SIG-M5 (cell line): ENCODE data around the gene ZNF174.

Experiments used
- DNase-seq: peaks from one replicate; lab custom pipeline; 2025; lab: John Stamatoyannopoulos, UW

Gene ZNF174

DNA sequence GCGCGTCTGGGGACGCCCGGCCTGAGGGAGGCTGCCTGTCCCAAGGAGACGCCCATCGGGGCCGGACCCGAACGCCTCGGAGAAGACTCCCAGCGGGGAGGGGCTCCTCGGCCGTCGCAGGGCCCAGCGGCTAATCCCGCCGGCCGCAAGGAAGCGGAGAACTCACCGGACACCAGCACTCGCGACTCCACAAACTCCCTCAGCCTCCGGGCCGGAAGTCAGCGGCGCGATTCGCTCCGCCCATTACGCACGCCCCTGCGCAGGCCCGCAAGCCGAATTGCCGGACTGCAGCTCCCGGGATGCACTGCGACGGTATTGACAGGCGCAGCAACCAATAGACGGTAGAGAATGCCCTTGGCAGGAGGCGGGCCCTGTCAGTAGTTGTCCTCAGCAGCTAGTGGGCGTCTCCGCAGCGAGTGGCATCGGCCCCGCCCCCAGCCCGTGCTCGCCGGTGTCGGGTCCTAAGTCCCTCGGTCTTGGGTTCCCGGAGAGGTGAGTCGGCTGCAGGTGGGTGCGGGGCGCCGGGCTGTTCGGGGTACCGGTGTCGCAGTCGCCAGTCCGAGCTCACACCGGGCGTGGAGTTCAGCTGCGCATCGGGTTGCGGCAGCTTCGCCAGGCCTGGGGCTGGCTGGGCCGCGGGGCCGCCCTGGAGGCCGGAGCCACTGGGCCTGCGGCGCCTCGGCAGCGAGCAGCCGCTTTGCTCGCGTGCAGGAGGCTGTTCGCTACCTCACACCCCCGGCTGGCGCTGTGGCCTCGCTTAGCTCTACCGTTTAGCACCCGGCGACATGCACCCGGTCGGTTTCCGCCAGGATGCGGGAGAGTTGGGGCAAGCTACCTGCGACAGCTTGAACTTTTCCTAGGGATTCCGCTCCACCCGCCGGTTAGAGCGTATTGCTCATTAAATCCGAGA is at the start of gene ZNF174, which contains the start of gene ZSCAN32:
Gene ZNF174, plus strand, starts transcription at position 437 of the 910 bp plus-strand sequence. CDS start 790 bp downstream, outside the sequence.
Gene ZSCAN32, minus strand, starts transcription at position 226 of the 910 bp plus-strand sequence. CDS start 3,447 bp downstream, outside the sequence.
- peak; percentile 84 for DNase-seq

DNA sequence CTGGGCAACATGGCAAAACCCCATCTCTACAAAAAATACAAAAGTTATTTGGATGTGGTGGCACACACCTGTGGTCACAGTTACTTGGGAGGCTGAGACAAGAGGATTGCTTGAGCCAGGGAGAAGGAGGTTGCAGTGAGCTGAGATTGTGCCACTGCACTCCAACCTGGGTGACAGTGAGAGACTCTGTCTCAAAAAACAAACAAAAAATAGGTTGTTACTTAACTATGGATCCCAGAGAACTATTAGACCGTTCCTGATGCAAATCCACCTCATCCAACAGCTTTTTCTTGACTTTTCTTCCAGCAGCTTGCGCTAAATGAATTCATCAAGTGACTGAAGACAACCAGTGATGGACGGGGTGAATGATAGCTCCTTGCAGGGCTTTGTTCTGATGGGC is 45.4 kb upstream of the ZNF174 start, which contains the start of gene OR2C1:
Gene OR2C1, plus strand, starts transcription at position 301 of the 400 bp plus-strand sequence. Its CDS starts 52 bp downstream, at position 353.
- DNase-seq = no peak

DNA sequence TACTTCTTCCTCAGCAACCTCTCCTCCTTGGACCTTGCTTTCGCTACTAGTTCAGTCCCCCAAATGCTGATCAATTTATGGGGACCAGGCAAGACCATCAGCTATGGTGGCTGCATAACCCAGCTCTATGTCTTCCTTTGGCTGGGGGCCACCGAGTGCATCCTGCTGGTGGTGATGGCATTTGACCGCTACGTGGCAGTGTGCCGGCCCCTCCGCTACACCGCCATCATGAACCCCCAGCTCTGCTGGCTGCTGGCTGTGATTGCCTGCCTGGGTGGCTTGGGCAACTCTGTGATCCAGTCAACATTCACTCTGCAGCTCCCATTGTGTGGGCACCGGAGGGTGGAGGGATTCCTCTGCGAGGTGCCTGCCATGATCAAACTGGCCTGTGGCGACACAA is 44.9 kb upstream of the ZNF174 start:
- DNase-seq = no peak

DNA sequence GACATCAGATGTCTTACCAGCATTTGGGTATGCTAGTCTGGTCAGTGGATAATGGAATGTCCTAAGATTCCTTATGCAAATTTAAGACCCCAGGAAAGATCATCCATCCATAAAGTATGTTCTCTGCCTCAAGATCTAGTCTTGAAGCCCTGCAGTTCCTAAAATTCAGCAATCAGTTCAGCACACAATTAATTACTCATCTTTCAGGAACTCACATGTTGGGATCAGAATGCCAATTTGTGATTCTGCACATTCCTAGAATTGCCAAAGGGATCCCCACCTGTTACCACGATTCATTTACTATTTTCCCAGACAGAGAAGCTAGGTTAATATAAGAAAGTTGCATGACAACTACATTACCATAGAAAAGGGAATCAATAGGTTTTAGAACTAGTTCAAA is 42.1 kb upstream of the ZNF174 start:
- no peak for DNase-seq

DNA sequence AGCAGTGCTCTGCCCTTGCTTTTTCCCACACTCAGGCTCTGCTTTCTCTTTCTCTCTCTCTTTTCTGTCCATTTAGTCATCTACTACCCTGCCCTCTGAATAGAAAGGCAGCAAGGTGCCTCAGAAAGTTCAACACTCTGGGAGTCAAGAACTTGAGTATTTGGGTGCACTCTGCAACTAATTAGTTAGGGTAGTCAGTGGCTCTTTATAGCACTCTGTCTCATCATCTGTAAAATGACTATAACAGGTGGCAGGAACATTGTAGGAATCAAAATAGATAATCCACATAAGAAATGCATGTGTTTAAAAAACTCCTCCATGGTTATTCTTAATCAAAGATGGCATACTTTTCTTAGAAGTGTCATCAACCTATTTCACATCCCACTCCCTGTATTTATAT is 38.1 kb upstream of the ZNF174 start:
- DNase-seq = no peak

DNA sequence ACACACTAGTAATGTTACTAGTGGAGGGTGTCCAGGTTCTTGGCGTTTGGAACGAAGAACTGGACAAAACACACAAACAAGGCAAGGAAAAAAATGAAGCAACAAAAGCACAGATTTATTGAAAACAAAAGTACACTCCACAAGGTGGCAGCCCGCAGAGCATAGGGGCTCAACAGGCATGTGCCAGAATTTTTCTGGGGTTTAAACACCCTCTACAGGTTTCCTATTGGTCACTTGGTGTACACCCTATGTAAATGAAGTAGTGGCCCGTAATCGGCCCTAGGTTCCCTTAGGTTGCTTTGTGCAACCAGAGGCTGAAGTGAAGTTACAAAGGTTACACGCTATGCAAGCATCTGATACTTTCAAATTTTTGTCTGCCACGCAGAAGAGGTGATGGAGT is 37.2 kb upstream of the ZNF174 start:
- no peak for DNase-seq

DNA sequence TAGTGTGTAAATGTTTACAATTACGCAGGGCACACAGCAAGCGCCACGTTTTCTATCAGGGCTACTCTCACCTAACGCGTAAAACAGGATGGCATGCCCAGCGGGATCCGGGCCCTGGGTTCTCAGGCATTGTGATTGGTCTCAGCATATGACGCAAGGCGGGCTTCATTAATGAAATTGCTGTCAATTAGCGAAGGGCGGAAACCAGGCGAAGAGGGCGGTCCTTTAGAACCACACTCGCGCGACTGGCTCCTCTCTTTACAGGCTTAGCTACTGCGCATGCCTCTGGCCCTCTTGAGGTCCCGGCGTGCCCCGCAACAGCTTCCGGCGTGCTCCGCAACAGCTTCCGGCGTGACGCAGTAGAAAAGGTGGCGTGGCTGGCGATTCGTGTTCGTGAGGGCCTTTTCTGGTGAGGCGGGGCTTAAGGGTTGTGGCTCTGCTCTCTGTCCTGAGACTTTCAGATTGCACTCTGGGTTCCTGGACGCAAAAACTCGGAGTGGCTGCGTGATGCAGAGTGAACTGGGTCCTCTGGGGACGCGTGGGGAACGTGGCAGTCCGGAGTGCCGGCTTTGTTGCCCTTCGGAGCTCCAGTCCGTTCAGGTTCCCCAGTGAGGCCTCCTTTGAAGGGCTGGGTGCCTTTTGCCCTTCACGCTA is 36.1 kb upstream of the ZNF174 start:
- no peak for DNase-seq

DNA sequence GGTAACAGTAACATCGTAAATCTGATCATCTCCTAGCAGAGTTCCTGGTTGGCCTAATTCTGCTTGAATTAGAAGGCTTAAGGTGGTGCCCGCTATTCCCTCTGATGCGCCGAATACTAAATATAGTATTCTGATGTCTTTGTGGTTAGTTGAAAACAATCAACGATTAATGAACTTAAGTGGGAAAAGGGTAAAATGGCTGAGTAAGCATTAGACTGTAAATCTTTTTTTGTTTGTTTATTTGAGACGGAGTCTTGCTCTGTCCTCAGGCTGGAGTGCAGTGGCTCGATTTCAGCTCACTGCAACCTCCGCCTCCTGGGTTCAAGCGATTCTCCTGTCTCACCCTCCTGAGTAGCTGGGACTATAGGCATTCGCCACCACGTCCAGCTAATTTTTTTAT is 31.9 kb upstream of the ZNF174 start:
- no peak for DNase-seq

DNA sequence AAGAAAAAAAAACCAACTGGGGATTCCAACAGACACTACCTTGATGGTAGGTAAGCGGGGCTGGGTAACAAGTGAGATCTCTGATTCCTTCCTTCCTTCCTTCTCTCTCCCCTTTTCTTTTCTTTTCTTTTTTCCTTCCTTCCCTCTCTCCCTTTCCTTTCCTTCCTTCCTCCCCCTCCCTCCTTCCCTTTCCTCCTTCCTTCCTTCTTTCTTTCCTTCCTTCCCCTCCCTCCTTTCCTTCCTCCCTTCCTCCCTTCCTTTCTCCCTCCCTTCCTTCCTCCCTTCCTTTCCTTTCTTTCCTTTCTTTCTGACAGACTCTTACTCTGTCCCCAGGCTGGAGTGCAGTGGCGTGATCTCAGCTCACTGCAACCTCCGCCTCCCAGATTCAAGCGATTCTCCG is 25.3 kb upstream of the ZNF174 start:
- no peak for DNase-seq

DNA sequence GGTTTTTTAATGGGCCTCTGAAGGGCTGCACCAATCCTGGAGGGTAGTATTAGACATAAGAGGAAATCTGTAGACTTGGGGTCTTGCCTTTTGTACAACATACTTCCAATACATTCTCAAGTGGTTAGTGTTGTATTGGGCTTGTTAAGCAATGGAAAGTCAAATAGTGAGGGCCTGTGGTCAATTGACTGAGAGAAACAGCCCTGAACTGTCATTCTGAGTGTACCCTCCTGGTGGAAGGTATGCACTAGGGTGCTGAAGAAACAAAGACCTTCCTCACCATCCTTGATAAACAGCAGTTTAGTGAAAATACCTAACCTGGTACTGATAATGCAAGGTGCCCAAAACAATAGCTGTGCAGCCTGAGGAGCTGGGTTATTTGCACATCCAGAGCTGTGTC is 23.1 kb upstream of the ZNF174 start:
- no peak for DNase-seq

DNA sequence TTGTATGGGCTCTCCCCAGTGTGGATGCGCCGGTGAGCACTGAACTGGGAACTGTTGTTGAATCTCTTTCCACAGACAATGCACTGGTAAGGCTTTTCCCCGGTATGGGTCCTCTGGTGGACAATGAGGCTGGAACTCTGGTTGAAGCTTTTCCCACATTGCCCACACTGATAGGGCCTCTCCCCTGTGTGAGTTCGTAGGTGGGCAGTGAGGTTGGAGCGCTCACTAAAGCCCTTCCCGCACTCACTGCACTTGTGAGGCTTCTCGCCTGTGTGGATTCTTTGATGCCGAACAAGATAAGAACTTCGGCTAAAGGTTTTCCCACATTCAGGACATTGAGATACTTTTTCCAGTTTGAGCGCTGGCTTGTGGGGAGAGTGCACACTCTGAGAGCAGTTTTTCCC is 18.0 kb upstream of the ZNF174 start:
- DNase-seq = no peak

DNA sequence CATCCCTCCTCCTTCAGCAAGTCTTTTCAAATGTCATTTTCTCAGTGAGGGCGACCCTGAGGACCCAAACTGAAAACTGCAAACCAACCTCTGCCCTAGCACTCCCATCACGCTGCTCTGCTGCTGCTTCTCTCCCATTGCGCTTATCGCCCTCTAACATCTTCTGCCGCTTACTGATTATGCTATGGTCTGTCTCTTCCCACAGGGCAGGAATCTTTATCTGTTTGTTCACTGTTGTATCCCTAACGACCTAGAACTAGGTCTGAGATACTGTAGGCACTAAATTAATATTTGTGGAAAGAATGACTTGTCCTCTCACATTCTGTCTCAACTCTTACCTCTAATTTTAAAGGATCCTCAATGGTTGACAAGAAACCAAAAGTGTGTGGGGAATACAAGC is 12.7 kb upstream of the ZNF174 start:
- no peak for DNase-seq

DNA sequence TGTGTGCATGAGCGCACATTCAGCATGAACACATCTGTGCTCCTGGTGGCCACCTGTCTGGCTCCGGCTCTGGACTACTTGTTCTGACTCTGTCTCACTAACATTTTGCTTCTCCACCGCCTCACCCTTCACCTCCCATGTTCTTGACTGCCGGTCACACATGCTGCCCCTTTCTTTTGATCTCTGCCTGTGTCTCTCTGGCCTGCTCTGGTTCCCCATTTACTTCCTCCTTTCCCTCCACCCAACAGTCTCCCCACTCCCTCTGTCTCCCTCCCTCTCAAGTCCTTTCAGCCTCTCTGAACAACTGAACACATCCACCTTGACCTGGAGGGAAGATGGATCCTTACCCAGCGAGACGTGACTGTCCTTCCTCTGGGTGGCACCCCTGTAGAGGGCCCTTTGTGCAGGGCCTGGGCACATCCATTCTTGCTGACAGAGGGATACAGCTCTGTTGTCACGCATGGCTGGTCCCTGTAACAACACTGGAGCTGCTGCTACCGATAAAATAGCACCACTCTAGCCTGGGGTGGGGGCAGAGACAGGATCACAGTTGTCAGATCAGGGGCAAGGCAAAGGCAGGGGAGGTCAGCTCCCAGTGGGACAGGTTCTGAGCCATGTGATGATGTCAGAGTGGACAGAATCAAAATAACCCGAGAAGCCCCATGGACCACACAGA is 11.2 kb upstream of the ZNF174 start:
- no peak for DNase-seq

DNA sequence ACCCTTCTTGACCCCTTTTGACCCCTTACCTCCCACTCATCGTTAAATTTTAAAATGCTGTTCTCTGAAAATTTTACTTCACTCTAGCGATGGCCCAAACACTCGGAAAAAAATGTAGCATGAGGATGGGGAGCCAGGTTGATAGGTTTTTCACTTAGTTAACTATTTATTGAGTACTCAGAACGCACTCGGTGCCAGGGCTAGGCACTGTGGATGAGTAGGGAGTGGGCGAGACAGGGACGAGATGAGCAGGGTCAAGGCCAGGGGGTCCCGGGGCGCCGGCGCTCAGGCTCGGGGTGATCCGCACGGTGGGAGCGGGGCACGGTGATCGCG is 603 bp upstream of the ZNF174 start:
- DNase-seq = no peak

DNA sequence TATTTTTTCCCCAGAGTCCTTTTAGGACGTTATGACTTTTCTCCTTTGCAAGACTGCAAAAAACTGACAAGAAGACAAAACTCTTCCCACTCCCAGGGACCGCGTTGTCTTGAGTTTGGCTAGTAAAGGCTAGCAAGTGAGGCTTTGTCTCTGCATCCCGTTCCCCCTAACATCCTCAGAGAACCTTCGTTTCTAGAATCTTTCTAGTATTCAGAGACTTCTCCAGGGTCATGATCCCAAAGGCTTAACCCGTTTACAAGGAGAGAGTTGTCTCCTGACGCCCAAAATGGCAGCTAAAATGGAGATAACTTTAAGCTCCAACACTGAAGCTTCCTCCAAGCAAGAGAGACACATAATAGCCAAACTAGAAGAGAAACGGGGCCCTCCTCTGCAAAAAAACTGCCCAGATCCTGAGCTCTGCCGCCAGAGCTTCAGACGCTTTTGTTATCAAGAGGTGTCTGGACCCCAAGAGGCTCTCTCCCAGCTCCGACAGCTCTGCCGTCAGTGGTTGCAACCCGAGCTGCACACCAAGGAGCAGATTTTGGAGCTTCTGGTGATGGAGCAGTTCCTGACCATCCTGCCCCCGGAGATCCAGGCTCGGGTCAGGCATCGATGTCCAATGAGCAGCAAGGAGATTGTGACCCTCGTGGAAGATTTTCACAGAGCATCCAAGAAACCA is 843 bp downstream of the ZNF174 start:
- no peak for DNase-seq

DNA sequence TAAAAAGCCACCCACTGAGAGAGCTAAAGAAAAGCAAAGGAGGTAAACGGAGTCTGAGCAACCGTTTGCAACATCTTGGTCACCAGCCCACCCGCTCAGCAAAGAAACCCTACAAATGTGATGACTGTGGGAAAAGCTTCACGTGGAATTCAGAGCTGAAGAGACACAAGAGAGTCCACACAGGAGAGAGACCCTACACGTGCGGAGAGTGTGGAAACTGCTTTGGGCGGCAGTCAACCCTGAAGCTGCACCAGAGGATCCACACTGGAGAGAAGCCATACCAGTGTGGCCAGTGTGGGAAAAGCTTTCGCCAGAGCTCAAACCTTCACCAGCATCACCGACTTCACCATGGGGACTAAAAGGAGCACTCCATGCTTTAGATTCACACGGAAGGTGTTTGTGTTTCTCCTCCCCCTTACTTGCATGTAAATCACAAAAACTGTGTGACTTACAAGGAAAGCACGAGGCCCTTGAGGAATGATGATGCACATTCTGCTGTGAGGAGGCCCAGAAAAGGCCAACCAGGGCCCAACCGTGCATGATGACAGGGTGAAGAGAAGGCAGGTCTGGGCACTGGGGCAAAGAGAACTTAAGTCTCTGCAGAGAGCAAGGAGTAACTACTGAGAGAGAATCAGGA is 7.7 kb downstream of the ZNF174 start:
- DNase-seq = no peak

DNA sequence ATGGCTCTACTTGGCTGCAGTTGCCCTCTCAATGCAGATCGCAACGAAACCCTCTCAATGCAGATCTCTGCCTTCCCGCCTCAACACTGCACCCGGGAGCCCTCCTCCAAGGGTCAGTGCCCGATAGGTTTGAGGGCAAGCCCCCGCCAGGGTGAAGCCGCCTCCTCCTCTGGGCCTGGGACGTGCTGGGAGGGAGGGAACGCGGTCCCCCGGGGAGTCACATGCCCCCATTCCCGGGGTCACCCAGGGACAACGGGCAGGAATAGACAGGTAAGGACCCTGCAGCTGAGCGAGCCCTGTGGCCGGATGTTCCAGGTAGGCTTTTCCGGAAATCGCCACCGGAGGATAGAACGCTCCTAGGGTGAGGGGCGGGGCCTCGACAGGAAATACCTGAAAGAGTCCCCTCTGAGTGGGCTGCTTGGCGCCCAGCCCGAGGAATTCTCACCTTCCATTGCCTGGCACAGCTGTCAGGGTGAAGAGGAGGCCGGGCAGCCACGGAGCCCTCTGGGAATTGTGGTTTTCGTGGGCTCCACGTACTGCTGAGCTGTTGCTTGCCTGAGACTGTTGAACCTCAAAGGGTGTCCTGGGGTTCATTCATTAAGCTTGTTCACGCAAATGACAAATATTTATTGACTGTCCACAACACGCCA is 12.8 kb downstream of the ZNF174 start:
- no peak for DNase-seq

DNA sequence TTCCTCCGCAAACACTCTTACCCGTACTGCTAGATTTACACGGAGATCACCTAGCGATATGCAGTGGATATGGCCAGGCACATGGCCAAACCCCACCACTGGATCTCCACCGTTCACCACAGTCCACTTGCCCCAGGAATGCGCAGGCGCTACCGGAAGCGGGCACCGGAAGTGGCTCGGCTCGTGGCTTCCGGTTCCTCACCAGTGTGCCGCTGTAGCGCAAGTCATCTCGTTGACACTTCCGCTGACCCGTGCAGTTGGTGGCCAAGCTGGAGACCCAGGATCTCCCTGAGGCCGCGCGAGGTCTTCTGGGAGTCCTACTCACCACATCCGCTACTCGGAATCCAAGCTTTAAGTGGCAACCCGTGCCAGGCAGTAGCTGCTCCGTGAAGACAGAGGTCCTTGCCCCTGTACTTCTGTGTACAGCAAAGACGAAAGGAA is 30.8 kb downstream of the ZNF174 start:
- DNase-seq = no peak

DNA sequence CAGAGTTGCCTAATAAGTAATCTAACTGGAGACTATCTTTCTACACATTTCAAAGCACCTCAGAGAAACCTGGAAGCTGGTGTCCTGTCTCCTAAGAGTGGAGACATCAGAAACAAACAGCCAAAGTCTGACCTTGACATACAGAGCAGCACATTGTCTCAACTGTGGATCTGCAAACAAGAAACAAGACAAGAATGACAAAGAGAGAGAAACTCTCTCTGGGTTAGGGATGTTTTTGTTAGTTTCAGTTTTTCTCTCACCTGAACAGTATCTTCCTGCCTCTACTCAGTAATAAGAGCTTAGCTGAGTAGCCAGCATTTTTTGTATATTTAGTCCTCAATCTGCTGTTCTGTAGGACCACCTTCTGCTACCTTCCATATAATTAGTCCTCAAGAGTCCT is 33.4 kb downstream of the ZNF174 start:
- DNase-seq = no peak

DNA sequence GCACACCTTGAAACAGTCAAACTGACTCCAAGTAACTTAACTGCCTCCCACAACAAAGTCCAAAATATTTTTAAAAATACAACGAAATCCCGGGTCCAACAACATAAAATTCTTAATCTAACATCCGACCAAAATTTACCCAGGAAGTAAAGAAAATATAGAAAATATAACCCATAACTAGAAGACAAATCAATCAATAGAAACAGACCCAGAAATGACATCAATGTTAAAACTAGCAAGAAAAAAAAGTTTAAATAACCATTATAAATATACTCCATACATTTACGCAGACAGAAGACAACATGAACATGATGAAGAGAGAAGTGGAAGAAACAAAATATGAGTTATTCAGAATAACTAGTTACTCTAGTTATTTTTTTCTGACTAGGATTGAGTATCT is 38.6 kb downstream of the ZNF174 start:
- no peak for DNase-seq
